ENCODE results near the gene TGM2.

GRCh38 chr20:38125157-38126056, 39.7 kb downstream of the TGM2 start:
- no peak for TF ChIP-seq GATA3 (IDR thresholded peaks at IDR 0.05; ENCODE audit: low read depth, low read length)
- no peak for TF ChIP-seq GATA2 (IDR thresholded peaks at IDR 0.05; ENCODE audit: low read depth, low read length)
